ENCODE data around the gene HTR7.
"Not testable (repeated sequence)": the region's sequence is repeated elsewhere in the genome, so short reads cannot be mapped to it uniquely, and the experiment has no call there.

The HTR7 gene

DNA sequence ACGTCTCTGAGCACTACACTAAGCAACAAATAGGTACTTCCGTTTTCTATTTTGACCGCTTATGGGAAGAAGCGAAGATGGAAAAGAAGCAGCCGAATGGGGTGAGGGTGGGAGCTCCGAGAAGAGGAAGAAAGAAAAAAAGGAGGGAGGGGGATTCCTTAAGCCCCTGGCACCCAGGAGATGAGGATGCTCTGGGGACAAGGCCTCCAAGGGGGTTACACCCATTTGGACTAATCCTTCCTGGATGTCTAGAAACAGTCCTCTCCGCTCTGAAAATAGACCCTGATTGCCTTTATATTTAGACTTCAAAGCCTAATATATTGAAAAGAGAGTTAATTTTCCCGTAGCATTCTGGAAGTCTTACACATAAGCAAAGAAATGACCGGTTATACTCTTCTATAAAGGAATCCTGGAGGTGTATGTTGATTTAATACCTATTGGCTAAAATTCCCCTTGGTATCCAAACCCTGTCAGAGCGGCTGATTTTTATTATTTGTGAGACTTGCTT is 676 bp upstream of the HTR7 start:
- no peak for DNase-seq (ENCODE audit: low read depth, low spot score)

DNA sequence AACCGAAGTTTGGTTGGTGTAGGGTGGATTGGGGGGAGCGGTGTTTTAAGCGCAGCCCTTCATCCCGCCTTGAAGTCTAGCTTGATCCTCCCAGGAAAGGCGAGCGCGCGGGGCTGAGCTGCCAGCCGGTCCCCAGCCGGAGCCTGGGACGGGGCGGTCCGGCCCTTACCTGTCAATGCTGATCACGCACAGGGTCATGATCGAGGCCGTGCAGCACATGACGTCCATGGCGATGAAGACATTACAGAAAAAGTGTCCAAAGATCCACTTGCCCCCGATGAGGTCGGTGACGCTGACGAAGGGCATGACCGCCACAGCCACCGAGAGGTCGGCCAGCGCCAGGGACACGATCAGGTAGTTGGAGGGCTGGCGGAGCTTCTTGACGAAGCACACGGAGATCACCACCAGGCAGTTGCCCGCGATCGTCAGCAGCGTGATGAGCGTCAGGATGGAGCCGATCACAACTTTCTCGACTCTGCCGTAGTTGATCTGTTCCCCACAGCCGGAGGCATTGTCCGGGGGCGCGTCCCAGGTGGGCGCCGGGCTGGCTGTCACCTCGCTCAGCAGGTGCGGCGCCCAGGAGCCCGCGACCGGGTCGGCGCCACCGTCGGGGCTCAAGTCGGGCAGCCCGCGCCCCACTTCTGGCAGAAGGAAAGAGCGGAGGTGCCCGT is 740 bp downstream of the HTR7 start:
- no peak for DNase-seq (ENCODE audit: low read depth, low spot score)

DNA sequence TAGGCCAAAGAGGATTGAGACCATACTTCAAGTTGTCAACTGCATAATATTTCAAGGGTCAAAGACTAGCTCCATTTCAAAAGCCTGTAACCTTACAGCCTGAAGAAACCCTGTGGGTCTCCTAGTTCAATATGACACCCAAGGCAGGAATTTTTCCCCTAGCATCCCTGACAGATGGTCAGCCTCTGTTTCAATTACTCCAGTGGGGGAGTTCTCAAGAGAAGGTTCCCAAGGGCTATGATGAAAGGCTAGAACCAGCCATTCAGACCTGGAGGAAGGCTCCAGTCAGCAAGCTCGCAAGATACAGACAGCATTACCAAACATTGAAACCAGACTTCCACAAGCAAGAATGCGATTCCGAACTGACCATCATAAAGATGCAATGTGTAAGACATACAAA is 1.6 kb downstream of the HTR7 start:
- DNase-seq (ENCODE audit: low read depth, low spot score): no peak

DNA sequence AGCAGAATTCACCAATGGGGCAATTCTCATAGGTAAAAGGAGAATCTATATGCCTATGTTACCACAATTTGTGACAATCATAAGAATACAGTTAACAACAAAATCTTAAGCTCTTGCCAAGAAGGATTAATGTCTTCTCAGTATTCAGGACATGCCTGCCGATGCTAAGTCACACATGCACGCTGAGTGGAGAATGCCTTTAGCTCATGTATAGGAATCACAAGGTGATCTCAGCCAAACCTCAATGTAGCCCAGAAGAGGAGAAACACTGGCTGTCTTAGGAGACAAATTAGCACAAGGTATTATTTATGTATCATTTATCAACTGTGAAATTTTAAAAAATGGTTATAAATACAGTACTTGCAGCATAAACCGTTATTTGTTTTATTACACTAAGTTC is 2.7 kb downstream of the HTR7 start:
- DNase-seq (ENCODE audit: low read depth, low spot score): no peak

DNA sequence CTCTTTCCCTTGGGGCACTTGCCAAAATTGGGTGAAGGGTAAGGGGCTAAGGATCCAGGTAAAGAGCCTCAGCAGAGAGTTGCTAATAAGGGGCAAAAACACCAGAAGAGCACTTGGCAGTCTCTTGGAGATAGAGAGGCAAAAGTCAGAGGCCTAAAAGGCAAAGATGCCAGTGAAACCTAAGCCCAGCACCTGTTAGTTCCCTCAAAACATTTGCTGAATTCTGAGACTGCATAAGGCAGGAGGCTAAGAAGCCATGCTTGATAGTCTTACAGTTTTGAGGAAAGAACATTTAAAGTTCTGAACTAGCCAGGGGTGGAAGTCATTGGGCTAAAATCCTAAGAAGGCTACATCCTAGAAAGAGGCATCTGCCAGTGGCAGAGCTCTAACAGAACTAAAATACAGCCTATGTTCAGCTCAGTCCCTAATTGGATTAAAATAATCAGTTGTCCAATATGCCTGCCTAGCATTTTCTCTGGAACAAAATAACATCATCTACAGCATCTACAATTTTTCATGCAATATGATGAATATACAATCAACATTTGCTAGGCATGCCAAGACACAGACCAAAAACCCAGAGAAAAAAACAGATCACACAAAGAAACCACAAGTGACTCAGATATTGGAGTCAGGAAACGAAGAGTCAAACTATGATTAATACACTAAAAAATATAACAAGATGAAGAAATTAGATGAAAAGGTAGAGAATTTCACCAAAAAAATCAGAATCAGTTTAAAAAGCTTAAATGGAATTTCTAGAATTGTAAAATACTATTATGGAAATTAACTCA is 7.7 kb downstream of the HTR7 start:
- DNase-seq (ENCODE audit: low read depth, low spot score): no peak

DNA sequence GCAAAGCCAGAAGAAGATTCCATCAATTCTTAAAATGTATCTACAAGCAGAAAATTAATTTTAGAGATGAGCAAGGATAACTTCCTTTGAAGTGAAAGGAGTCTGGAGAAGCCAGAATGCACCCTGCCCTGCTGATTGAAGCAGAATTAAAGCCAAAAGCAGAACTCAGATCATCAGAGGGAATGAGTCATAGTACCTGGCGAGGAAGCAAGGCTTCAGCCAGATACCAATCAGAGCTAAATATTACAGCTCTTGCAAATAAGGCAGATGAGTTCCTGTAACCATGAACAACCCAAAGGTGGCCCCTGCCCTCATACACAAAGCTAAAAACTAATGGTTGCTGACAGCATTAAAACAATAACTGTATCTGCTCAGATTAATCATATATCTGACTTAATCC is 10.4 kb downstream of the HTR7 start:
- DNase-seq (ENCODE audit: low read depth, low spot score): peak; percentile 66

DNA sequence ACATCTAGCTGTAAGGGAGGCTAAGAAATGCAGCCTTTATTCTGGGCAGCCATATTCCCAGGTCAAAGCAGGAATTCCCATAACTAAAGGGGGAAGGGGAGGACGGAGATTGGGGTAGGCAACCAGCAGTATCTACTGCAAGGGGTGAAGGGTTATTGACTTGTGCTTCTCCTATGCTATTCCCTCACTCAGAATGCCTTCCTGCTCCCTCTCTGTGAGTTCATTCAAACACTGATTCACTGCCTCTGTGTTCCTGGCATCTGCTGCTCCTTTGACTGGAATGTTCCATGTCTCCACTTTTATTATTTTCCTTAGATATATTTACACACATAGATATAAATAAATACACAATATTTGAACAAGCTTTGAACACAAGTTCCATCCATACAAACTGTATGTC is 11.1 kb downstream of the HTR7 start:
- peak; percentile 39 for DNase-seq (ENCODE audit: low read depth, low spot score)

DNA sequence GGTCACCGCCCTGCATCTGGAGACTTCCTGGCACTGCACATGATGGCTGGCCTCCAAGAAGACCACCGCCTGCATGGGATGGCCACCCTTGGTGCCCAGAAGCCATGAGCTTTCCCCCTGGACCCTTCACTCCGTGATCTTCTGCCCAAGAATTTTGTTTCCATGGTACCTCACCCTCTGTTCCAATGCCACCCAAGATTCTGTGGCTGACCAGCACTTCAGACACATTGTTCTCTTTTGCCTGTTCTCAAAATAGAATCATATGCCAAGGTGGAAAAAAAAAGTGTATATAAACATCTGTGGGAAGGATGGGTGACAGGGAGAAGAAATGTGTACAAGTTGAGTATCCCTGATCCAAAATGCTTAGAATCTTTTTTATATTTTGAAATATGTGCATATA is 12.1 kb downstream of the HTR7 start:
- DNase-seq (ENCODE audit: low read depth, low spot score): no peak

DNA sequence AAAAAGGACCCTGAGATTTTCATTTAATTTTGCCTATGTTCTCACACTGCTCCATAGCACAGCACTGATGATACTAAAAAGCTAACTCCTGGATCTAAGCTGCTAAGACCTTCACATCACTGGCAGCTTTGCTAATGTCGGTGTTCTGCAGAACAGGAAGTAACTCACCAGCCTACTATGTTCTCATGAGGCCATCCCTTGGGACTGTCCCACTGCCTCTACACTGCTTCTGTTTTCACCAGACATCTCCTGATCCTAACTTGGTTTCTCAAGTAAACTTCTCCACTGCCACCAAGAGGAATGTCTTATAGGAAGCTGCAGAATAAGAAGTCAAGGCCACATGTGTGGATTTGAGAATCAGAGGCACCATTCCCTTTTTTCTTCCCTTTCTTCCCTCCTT is 15.1 kb downstream of the HTR7 start:
- no peak for DNase-seq (ENCODE audit: low read depth, low spot score)

DNA sequence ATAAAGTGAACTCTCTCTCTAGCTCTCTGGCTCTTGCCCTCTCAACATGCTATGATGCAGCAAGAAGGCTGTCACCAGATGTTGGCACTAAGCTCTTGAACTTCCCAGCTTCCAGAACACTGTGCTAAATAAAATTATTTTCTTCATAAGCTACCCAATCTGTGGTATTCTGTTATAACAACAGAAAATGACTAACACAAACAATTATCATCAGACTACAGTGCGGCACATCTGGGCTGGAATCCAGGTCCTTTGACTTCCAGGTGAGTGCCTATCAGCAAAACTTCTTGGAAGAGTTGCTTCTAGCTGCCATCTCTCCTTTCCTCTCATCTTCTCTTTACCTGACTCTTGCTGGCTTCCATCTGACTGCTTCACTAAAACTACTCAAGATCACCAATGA is 20.4 kb downstream of the HTR7 start:
- no peak for DNase-seq (ENCODE audit: low read depth, low spot score)

DNA sequence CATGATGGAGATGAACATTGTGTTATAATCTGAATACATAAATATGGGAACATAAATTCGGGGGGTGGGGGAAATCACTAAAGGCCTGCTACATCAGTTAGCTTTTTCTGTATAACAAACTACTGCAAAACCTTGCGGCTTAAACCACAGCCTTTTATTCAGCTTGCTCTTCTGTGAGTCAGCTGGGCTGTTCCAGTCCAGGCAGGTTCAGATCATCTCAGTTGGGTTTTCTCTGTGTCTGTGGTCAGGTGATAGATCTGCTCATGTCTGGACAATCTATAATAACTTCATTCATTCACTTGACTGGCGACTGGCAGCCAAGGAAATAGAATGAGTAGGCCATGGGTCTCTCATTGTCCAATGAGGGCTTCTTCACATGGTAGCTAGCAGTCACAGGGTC is 23.5 kb downstream of the HTR7 start:
- DNase-seq (ENCODE audit: low read depth, low spot score): peak; percentile 22

DNA sequence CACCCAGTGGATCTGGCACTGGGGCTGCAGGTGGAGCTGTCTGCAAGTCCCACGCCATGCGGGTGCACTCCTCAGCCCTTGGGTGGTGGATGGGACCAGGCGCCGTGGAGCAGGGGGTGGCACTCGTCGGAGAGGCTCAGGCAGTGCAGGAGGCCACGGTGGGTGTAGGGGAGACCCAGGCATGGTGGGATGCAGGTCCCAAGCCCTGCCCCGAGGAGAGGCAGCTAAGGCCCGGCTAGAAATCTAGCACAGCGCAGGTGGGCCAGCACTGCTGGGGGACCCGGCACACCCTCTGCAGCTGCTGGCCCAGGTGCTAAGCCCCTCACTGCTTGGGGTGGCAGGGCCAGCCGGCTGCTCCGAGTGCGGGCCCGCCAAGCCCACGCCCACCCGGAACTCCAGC is 25.7 kb downstream of the HTR7 start:
- DNase-seq (ENCODE audit: low read depth, low spot score): no peak

DNA sequence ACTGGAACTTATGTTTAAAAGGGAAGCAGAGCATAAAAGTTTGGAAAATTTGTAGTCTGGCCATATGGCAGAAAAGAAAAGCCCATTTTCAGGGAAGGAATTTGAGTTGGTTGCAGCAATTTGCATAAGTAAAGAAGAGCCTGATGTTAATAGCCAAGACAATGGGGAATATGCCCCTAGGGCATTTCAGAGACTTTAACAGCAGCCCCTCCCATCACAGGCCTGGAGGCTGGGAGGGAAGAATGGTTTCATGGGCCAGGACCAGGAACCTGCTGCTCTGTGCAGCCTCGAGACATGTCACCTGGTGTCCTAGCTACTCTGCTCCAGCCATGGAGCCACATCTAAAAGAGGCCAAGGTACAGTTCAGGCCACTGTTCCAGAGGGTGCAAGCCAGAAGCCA is 35.3 kb downstream of the HTR7 start:
- no peak for DNase-seq (ENCODE audit: low read depth, low spot score)

DNA sequence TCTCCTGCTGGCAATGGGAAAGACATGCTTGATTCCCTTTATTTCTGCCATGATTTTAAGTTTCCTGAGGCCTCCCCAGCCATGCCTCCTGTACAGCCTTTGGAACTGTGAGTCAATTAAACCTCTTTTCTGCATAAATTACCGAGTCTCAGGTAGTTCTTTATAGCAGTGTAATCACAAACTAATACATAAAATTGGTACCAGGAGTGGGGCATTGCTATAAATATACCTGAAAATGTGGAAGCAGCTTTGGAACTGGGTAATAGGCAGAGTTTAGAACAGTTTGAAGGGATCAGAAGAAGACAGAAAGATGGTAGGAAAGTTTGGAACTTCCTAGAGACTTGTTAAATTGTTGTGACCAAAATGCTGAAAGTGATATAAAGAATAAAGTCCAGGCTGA is 36.0 kb downstream of the HTR7 start:
- not testable (repeated sequence) for DNase-seq (ENCODE audit: low read depth, low spot score)

DNA sequence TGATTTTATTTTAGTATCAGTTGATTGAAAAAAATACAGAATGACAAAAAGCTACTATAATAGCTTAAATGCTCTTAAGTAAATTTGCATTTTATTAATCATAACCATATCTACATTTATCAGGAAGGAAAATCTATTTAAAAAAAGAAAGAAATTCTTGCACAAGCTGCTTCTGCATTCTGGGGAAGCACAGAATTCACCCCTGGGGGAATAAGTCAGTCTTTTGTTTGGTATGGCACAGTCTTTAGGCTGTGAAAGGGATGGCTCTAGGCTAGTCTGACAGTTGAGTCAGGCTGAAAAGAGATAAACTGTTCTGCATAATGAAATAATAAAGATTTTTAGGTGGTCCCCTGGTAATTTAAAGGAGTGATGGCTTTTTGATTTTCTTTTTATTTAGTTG is 37.9 kb downstream of the HTR7 start:
- DNase-seq (ENCODE audit: low read depth, low spot score): no peak

DNA sequence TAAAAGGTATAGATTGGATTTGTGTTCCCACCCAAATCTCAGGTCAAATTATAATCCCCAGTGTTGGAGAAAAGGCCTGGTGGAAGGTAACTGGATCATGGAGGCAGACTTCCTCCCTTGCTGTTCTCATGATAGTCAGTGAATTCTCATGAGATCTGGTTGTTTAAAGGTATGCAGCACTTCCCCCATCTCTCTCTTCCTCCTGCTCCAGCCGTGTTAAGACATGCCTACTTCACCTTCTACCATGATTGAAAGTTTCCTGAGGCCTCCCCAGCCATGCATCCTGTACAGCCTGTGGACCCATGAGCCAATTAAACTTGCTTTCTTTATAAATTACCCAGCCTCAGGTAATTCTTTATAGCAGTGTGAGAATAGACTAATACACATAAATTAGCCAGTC is 39.1 kb downstream of the HTR7 start:
- no peak for DNase-seq (ENCODE audit: low read depth, low spot score)

DNA sequence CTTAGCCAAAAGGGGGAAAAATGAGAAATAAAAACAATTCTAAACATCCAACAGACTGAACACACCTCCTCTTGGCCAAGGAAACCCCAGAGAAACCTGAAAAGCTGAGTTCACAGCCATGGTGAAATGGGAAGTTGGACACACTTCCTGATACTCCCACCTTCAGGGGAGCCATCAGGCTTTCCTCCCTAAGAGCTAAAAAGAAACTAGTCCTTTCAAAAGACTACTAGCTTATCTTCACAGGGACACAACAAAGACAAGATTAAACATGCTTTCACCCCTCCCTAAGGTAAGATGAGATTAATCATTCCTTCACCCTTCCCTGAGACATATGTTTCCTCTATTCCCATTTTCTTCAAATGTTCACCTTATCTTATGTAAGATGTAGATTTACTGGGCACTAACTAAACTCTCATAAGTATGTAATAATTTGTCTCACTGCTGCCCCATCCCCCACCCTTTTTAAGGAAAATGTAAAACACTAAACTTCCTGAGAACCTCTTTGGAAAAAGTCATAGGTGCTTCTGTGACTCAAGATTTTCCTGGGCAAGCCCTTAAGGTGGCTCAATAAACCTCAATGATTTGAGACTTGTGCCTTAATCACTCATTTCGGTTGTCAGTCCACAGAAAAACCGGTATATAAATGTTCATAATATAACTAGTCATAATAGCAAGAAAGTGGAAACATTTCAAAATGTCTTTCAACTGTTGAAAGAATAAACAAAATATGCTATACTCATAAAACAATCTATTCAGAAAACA is 40.5 kb downstream of the HTR7 start:
- DNase-seq (ENCODE audit: low read depth, low spot score): no peak

DNA sequence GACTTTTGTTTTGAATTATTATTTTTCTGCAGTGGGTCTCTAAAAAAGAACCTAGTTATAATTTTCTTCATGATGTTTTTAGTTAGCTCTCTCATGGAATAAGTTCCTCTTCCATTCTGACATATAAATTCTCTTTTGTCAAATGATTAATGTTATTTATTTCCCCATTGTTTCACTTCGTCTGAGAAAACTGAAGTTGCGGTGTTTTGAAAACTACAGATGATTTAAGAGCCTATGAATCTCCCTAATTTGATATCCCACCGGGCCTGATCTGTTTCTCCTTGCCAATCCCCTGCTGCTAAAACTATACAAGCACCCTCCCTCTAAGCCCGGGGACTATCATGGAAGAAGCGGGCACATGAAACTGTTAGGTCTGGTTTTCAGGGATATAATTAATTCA is 41.4 kb downstream of the HTR7 start:
- no peak for DNase-seq (ENCODE audit: low read depth, low spot score)

DNA sequence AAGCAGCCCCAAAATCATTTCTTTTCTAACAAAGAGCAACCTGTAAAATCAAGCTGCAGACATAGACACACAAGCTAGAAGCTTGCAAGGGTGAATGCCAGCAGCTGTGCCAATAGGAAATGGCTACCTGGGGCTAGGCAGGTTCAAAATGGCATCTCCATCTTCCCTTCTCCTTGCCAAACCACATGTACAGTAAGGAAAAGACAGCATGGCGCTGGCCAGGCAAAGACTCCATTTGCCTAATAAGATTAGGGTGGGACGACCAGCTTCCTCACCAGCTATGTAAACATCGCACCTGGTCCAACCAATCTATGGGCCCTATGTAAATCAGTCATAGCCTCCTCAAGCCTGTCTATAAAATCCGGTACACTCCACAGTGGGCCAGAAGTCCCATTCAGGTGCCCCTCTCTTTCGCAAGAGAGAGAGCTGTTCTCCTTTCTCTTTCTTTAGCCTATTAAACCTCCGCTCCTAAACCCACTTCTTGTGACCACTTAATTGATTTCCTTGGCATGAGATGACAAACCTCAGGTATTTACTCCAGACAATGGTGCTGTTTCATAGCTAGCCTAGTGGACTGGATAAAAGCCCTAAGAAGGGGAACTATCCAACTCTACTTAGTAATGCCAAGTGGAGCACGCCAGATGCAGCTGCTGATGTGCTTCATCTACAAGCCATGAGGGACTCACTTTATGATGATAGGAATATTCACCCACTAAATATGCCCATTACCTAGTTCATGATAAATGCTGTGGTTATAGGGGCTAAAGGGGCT is 44.1 kb downstream of the HTR7 start:
- DNase-seq (ENCODE audit: low read depth, low spot score): peak; percentile 83

DNA sequence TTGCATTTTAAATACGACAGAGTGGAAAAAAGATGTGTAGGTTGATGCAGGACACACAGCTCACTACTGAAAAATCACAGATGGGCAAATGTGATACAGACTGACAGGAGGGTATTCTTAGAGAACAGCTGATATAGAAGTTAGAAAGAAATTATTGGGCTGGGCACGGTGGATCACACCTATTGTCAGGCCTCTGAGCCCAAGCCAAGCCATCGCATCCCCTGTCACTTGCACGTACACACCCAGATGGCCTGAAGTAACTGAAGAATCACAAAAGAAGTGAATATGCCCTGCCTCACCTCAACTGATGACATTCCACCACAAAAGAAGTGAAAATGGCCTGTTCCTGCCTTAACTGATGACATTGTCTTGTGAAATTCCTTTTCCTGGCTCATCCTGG is 50.7 kb downstream of the HTR7 start:
- not testable (repeated sequence) for DNase-seq (ENCODE audit: low read depth, low spot score)

DNA sequence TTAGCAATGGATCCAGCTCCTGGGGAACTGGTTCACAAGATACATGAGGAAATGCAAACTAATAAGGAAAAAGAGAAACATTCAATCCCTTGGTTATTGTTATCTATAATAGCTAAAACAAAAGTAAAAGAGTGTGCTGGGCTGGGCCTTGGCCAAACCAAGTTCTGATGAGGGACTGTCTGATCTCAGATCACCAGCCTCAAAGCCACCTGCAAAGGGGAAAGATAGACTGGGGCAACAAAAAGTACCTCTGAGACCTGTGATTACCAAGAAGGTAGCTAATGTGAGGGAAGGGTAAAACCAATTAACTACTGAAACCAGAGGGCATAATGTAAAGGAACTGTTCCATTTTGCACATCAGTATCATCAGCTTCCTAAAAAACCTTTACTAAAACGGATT is 51.2 kb downstream of the HTR7 start:
- DNase-seq (ENCODE audit: low read depth, low spot score): no peak

DNA sequence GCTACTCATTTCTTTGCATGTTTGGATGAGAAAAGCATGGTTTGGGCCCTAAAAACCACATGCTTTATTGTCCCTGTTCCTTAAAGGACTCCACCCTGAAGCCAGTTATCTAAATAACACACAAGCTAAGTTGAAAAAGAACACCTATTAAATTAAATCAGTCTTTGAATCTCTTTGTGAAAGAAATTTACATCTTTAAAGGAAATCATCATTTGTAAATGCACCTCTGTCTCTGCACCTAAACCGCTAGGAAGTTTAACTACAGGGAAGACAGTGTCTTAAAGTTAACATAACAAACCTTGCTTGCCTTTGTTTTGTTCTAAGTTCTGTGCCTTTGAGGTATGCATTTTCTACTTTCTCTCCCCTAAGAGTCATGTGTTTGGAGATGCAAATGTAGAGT is 52.6 kb downstream of the HTR7 start:
- DNase-seq (ENCODE audit: low read depth, low spot score): no peak
